ENCODE measurements around the gene MAPK10.

Gene MAPK10

DNA sequence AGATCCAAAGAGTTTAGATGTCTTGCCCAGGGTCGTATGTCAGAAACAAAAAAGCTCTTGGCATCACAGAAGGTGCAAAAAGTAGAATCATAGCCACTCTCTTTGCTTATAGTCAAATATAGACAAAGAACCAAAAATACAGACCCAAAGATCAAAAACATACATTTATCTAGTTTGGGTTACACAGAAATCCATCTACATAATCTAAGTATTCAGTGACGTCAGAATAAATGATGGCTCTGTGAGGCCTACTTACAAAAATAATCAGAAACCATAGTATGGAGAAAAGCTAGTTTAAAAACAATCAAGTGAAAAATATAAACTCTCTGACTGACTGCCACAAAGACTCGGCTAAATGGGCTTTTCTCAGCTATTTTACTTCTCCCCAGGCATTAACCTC is 126.8 kb downstream of the MAPK10 start:
- no peaks in the 10 kb centered on the region for H4K20me1 ChIP-seq (ENCODE audit: insufficient read depth, low read length, poor library complexity, severe bottlenecking)
- no peaks in the 10 kb centered on the region for H3K9me3 ChIP-seq (ENCODE audit: insufficient read depth, low read depth, low read length)
- H3K9me2 ChIP-seq (replicated peaks; ENCODE audit: low read depth, low read length), result no peaks in the 10 kb centered on the region
- no peak overlapping the region for H3K4me3 ChIP-seq (ENCODE audit: low read length, poor library complexity, severe bottlenecking)
- no peak overlapping the region for H3K9ac ChIP-seq (ENCODE audit: low read depth, low read length, poor library complexity, severe bottlenecking)
- H3K4me2 ChIP-seq (ENCODE audit: low read depth, low read length, poor library complexity, severe bottlenecking), result no peak overlapping the region
- H3K27me3 ChIP-seq (ENCODE audit: insufficient read depth, low read length, poor library complexity, severe bottlenecking), result peaks cover 75% of the 10 kb centered on the region
- no peaks in the 10 kb centered on the region for H3F3A ChIP-seq (ENCODE audit: low read depth)
- no peak for TF ChIP-seq EZH2phosphoT487 (IDR thresholded peaks at IDR 0.05; ENCODE audit: borderline replicate concordance)
- H3K4me1 ChIP-seq (ENCODE audit: insufficient read depth, low read length, poor library complexity, severe bottlenecking), result no peaks in the 10 kb centered on the region
- no peaks in the 10 kb centered on the region for H3K79me2 ChIP-seq (ENCODE audit: insufficient read depth, low read length)
- no peak overlapping the region for H2AFZ ChIP-seq (ENCODE audit: low read length)
- no peaks in the 10 kb centered on the region for H3K36me3 ChIP-seq (ENCODE audit: insufficient read depth, low read length)

DNA sequence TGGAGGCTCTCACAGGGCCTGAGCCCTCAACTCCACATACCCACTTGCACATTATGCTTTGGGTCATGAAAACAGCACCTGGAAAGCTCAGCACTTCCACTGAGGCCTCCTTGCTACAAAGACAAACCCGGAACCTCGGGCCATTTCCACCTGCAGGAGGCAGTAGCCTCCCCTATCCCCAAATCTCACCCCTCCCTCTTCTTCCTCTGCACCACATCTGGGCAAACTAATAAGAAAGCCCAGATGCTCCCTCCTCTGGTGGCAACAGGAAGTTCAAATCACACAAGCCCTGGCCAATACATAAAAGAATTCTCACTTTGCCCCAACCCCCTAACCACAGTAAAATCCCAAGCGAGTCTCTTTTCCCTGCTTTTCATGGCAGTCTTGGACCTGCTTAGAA is 136.4 kb downstream of the MAPK10 start:
- H3K36me3 ChIP-seq (ENCODE audit: insufficient read depth, low read length), result no peaks in the 10 kb centered on the region
- no peak overlapping the region for H2AFZ ChIP-seq (ENCODE audit: low read length)
- TF ChIP-seq, protein P1, sequence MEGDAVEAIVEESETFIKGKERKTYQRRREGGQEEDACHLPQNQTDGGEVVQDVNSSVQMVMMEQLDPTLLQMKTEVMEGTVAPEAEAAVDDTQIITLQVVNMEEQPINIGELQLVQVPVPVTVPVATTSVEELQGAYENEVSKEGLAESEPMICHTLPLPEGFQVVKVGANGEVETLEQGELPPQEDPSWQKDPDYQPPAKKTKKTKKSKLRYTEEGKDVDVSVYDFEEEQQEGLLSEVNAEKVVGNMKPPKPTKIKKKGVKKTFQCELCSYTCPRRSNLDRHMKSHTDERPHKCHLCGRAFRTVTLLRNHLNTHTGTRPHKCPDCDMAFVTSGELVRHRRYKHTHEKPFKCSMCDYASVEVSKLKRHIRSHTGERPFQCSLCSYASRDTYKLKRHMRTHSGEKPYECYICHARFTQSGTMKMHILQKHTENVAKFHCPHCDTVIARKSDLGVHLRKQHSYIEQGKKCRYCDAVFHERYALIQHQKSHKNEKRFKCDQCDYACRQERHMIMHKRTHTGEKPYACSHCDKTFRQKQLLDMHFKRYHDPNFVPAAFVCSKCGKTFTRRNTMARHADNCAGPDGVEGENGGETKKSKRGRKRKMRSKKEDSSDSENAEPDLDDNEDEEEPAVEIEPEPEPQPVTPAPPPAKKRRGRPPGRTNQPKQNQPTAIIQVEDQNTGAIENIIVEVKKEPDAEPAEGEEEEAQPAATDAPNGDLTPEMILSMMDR (conservative IDR thresholded peaks at IDR 0.05; ENCODE audit: low read length), result peak; percentile 92
- no peak for TF ChIP-seq EZH2phosphoT487 (IDR thresholded peaks at IDR 0.05; ENCODE audit: borderline replicate concordance)
- peaks cover 28% of the 10 kb centered on the region for H3K27me3 ChIP-seq (ENCODE audit: insufficient read depth, low read length, poor library complexity, severe bottlenecking)
- H3K9me3 ChIP-seq (ENCODE audit: insufficient read depth, low read depth, low read length), result no peaks in the 10 kb centered on the region
- H3K9me2 ChIP-seq (replicated peaks; ENCODE audit: low read depth, low read length), result no peaks in the 10 kb centered on the region
- no peak overlapping the region for H3K4me3 ChIP-seq (ENCODE audit: low read length, poor library complexity, severe bottlenecking)
- no peak overlapping the region for H3K4me2 ChIP-seq (ENCODE audit: low read depth, low read length, poor library complexity, severe bottlenecking)
- no peaks in the 10 kb centered on the region for H4K20me1 ChIP-seq (ENCODE audit: insufficient read depth, low read length, poor library complexity, severe bottlenecking)
- H3K9ac ChIP-seq (ENCODE audit: low read depth, low read length, poor library complexity, severe bottlenecking), result no peak overlapping the region
- H3K79me2 ChIP-seq (ENCODE audit: insufficient read depth, low read length), result no peaks in the 10 kb centered on the region
- no peaks in the 10 kb centered on the region for H3F3A ChIP-seq (ENCODE audit: low read depth)
- H3K4me1 ChIP-seq (ENCODE audit: insufficient read depth, low read length, poor library complexity, severe bottlenecking), result no peaks in the 10 kb centered on the region

DNA sequence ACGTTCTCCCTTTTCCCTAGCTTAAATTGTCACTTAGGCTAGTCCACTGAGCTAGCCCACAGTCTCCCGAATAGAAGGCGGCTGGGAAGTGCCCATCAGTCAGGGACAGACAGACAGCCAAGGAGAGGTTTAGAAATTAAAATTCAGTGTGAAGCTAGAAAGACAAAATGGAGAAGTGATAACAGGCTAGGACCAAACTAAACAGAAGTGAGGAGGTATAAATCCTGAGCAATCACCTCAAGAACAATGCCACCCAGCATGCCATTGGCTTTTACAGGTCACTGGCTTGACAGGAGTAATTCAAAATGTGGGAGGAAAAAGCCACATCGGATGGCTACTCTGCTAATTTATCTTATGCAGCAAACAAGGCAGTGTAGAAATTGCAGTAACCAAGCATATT is 138.9 kb downstream of the MAPK10 start:
- no peaks in the 10 kb centered on the region for H3K9me3 ChIP-seq (ENCODE audit: insufficient read depth, low read depth, low read length)
- peaks cover 7% of the 10 kb centered on the region for H3K27me3 ChIP-seq (ENCODE audit: insufficient read depth, low read length, poor library complexity, severe bottlenecking)
- H3K9ac ChIP-seq (ENCODE audit: low read depth, low read length, poor library complexity, severe bottlenecking), result no peak overlapping the region
- H3F3A ChIP-seq (ENCODE audit: low read depth), result no peaks in the 10 kb centered on the region
- H2AFZ ChIP-seq (ENCODE audit: low read length), result no peak overlapping the region
- no peak overlapping the region for H3K4me2 ChIP-seq (ENCODE audit: low read depth, low read length, poor library complexity, severe bottlenecking)
- H3K79me2 ChIP-seq (ENCODE audit: insufficient read depth, low read length), result no peaks in the 10 kb centered on the region
- no peaks in the 10 kb centered on the region for H4K20me1 ChIP-seq (ENCODE audit: insufficient read depth, low read length, poor library complexity, severe bottlenecking)
- TF ChIP-seq, protein P1 (conservative IDR thresholded peaks at IDR 0.05; ENCODE audit: low read length), result no peak
- no peak for TF ChIP-seq EZH2phosphoT487 (IDR thresholded peaks at IDR 0.05; ENCODE audit: borderline replicate concordance)
- no peak overlapping the region for H3K4me3 ChIP-seq (ENCODE audit: low read length, poor library complexity, severe bottlenecking)
- H3K4me1 ChIP-seq (ENCODE audit: insufficient read depth, low read length, poor library complexity, severe bottlenecking), result no peaks in the 10 kb centered on the region
- no peaks in the 10 kb centered on the region for H3K9me2 ChIP-seq (replicated peaks; ENCODE audit: low read depth, low read length)
- H3K36me3 ChIP-seq (ENCODE audit: insufficient read depth, low read length), result no peaks in the 10 kb centered on the region

DNA sequence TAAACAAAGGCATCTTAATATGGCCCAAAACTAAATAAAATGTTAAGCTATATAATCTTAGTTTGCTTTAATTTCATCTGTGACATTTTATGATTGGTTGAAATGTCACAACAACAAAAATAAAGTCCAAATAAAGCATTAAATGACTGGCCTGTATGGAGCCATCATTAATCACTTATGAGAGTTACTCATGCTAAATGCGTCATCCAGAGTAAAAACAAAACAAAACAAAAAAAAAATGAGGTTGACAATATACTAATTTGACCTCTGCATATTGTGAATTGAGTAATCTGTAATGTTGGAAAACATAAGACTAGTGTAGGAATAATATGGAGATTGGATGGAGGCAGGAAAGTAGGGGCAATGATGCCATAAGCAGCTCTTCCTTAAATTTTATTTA is 139.7 kb downstream of the MAPK10 start:
- H3K27me3 ChIP-seq (ENCODE audit: insufficient read depth, low read length, poor library complexity, severe bottlenecking), result no peaks in the 10 kb centered on the region
- no peaks in the 10 kb centered on the region for H3K9me3 ChIP-seq (ENCODE audit: insufficient read depth, low read depth, low read length)
- H3K4me2 ChIP-seq (ENCODE audit: low read depth, low read length, poor library complexity, severe bottlenecking), result no peak overlapping the region
- no peak overlapping the region for H3K4me3 ChIP-seq (ENCODE audit: low read length, poor library complexity, severe bottlenecking)
- no peak overlapping the region for H2AFZ ChIP-seq (ENCODE audit: low read length)
- H3K9ac ChIP-seq (ENCODE audit: low read depth, low read length, poor library complexity, severe bottlenecking), result no peak overlapping the region
- no peak for TF ChIP-seq EZH2phosphoT487 (IDR thresholded peaks at IDR 0.05; ENCODE audit: borderline replicate concordance)
- TF ChIP-seq, protein P1 (conservative IDR thresholded peaks at IDR 0.05; ENCODE audit: low read length), result no peak
- no peaks in the 10 kb centered on the region for H3K9me2 ChIP-seq (replicated peaks; ENCODE audit: low read depth, low read length)
- H4K20me1 ChIP-seq (ENCODE audit: insufficient read depth, low read length, poor library complexity, severe bottlenecking), result no peaks in the 10 kb centered on the region
- no peaks in the 10 kb centered on the region for H3K79me2 ChIP-seq (ENCODE audit: insufficient read depth, low read length)
- H3F3A ChIP-seq (ENCODE audit: low read depth), result no peaks in the 10 kb centered on the region
- no peaks in the 10 kb centered on the region for H3K4me1 ChIP-seq (ENCODE audit: insufficient read depth, low read length, poor library complexity, severe bottlenecking)
- no peaks in the 10 kb centered on the region for H3K36me3 ChIP-seq (ENCODE audit: insufficient read depth, low read length)

Measured in Loucy (cell line).